B cell (primary cell): ENCODE data around the gene LRRC61. TPM values are rescaled to one million over a fixed set of nuclear protein-coding genes. Genes with fewer than 3 reads are reported as not detected.

Experiments
- ATAC-seq: fragments of 200-7000 bp; cut with Tn5 transposase; one replicate; pipeline ENCODE4 v1.10.0; 2021; ENCODE audit warnings: low read depth, mild to moderate bottlenecking, moderate number of reproducible peaks, moderate library complexity
- CTCF ChIA-PET: fragments of 350-600 bp; sonication (Branson Sonifier 250); formaldehyde crosslinking; loops from one replicate; lab custom pipeline; 2021; ENCODE audit warnings: antibody characterized with exemption, inconsistent platforms; lab: Charles Lee
- POLR2A ChIA-PET: fragments of 350-600 bp; sonication (Branson Sonifier 250); formaldehyde crosslinking; loops from one replicate; lab custom pipeline; 2021; ENCODE audit warnings: antibody characterized with exemption; lab: Charles Lee
- DNase-seq: peaks from one replicate; pipeline ENCODE4 v3.0.0; 2013
- H2AFZ ChIP-seq: 2 replicates; pipeline ENCODE4 v1.6.1; 2012; ENCODE audit warnings: mild to moderate bottlenecking, low read depth, low read length; ENCODE audit not compliant: insufficient read depth, poor library complexity, severe bottlenecking
- H3K27ac ChIP-seq, 2 donors: 1 replicate in 1 of 2; 2 replicates in 1 of 2; pipeline ENCODE4 v1.5.1; 2012 to 2013; ENCODE audit warnings: low read length in 2 of 2, mild to moderate bottlenecking in 2 of 2, moderate library complexity in 1 of 2
- H3K27me3 ChIP-seq, 4 experiments: fragments of 200-600 bp in 1 of 4; sonication (generic) in 1 of 4; replicated peaks in 1 of 4; 1 replicate in 2 of 4; 2 replicates in 2 of 4; pipeline versions ENCODE4 v1.6.1 to v1.7.0; 2013 to 2016; ENCODE audit warnings: low read length in 3 of 4, mild to moderate bottlenecking in 2 of 4, mixed read lengths in 1 of 4, moderate library complexity in 1 of 4; ENCODE audit not compliant: insufficient read depth in 4 of 4, control insufficient read depth in 3 of 4; ENCODE audit errors: control extremely low read depth in 1 of 4
- H3K36me3 ChIP-seq, 2 experiments: replicated peaks in 1 of 2; 1 replicate in 1 of 2; 2 replicates in 1 of 2; pipeline versions ENCODE4 v1.6.1 to v1.7.1; 2013; ENCODE audit warnings: low read length in 1 of 2; ENCODE audit not compliant: insufficient read depth in 2 of 2, control insufficient read depth in 1 of 2; ENCODE audit errors: control extremely low read depth in 1 of 2, extremely low read depth in 1 of 2
- H3K4me1 ChIP-seq, 2 donors: fragments of 200-600 bp in 1 of 2; sonication (generic) in 1 of 2; 1 replicate in 1 of 2; 2 replicates in 1 of 2; pipeline versions ENCODE4 v1.5.1 to v1.6.1; 2013 to 2017; ENCODE audit warnings: low read length in 2 of 2; ENCODE audit not compliant: control insufficient read depth in 2 of 2, insufficient read depth in 2 of 2
- H3K4me2 ChIP-seq: replicated peaks from 2 replicates; pipeline ENCODE3; 2012; ENCODE audit warnings: mild to moderate bottlenecking, low read depth, low read length; ENCODE audit not compliant: poor library complexity, severe bottlenecking
- H3K4me3 ChIP-seq, 5 experiments: fragments of 200-600 bp in 1 of 5; sonication (generic) in 1 of 5; 1 replicate in 3 of 5; 2 replicates in 2 of 5; pipeline versions ENCODE4 v1.5.1 to v1.7.0; 2011 to 2016; ENCODE audit warnings: low read length in 4 of 5, mild to moderate bottlenecking in 4 of 5, low read depth in 2 of 5, control low read depth in 1 of 5, moderate library complexity in 1 of 5; ENCODE audit not compliant: insufficient read depth in 1 of 5; ENCODE audit errors: control extremely low read depth in 1 of 5, extremely low read depth in 1 of 5
- H3K79me2 ChIP-seq: fragments of 200-600 bp; sonication (generic); one replicate; pipeline ENCODE4 v1.6.0; 2016; ENCODE audit warnings: low read length; ENCODE audit not compliant: control insufficient read depth, insufficient read depth
- H3K9ac ChIP-seq: fragments of 200-600 bp; sonication (generic); 2 replicates; pipeline ENCODE4 v1.6.1; 2017; ENCODE audit warnings: mild to moderate bottlenecking, low read length, moderate library complexity
- H3K9me3 ChIP-seq, 3 donors: one replicate each; pipeline versions ENCODE4 v1.6.1 to v1.7.1; 2013; ENCODE audit warnings: low read length in 2 of 3; ENCODE audit not compliant: control insufficient read depth in 2 of 3, insufficient read depth in 1 of 3; ENCODE audit errors: control extremely low read depth in 1 of 3
- H4K20me1 ChIP-seq: 2 replicates; pipeline ENCODE4 v1.6.0; 2012; ENCODE audit warnings: mild to moderate bottlenecking, low read length; ENCODE audit not compliant: insufficient read depth, control insufficient read depth, poor library complexity, severe bottlenecking
- H3K27ac Mint-ChIP-seq: one replicate; pipeline ENCODE4 v1.8.0; 2021; ENCODE audit warnings: mixed read lengths
- H3K27me3 Mint-ChIP-seq: one replicate; pipeline ENCODE4 v1.8.0; 2021; ENCODE audit warnings: mixed read lengths
- H3K4me1 Mint-ChIP-seq: one replicate; pipeline ENCODE4 v1.8.0; 2021; ENCODE audit warnings: mixed read lengths
- H3K4me3 Mint-ChIP-seq: one replicate; pipeline ENCODE4 v1.8.0; 2021; ENCODE audit warnings: mixed read lengths
- H3K9me3 Mint-ChIP-seq: one replicate; pipeline ENCODE4 v1.8.0; 2022; ENCODE audit warnings: mixed read lengths; ENCODE audit not compliant: insufficient read depth
- CTCF ChIP-seq: fragments of 200-600 bp; IDR thresholded peaks from one replicate; pipeline ENCODE4 v1.8.0; 2022; ENCODE audit warnings: antibody characterized with exemption, mild to moderate bottlenecking
- EZH2 ChIP-seq: IDR thresholded peaks from 2 replicates; pipeline ENCODE4 v1.6.1; 2012; ENCODE audit warnings: borderline replicate concordance, low read depth, mild to moderate bottlenecking, moderate library complexity, low read length; ENCODE audit not compliant: insufficient read depth, poor library complexity, severe bottlenecking
- WGBS: methylation state at CpG from one replicate; pipeline ENCODE4 v1.1.5; 2013; ENCODE audit warnings: missing lambda C conversion rate; ENCODE audit not compliant: insufficient coverage; 5-methylcytosine and 5-hydroxymethylcytosine counted together
- intact Hi-C: fragments of 100-400 bp; cut with micrococcal nuclease; formaldehyde crosslinking; loops from one replicate; pipeline ENCODE4 v1.10.0; 2022
- polyA plus RNA-seq: library from polyadenylated mRNA; depleted of rRNA; stranded (reverse); fragments of >200 nt; gene quantifications from 2 replicates; pipeline ENCODE4 v1.2.3, GENCODE V29; 2012
- total RNA-seq, 2 donors: library from RNA; stranded (reverse); fragments of 120-200 nt in 1 of 2; gene quantifications; 1 replicate in 1 of 2; 2 replicates in 1 of 2; pipeline versions ENCODE4 v1.2.3 to v1.2.4, GENCODE V29; 2013 to 2022

Gene LRRC61
- total and polyA plus RNA-seq, 2 donors (not counting 1 experiment from before 2014, with no cell fraction given) = 12.8 to 12.9 TPM

GRCh38 chr7:150378853-150379440 is 55.8 kb downstream of the LRRC61 start, which contains the start of gene ZNF775:
ZNF775 (plus strand) TSS chr7:150379330; CDS start chr7:150388471, 9,141 bp downstream.
- Histone ChIP-seq H3K27ac (peak within 1 kb of the TSS; percentile 84 to 85), H3K4me2 (peak within 1 kb of the TSS; percentile 97), H3K27me3 (no peaks in the 10 kb centered on the region), H3K36me3 (peaks cover 0 to 7% of the 10 kb centered on the region in 2 experiments), H3K4me1 (peaks cover 22 to 59% of the 10 kb centered on the region in 2 donors), H3K9ac (peak within 1 kb of the TSS; percentile 84), H3K9me3 (no peaks in the 10 kb centered on the region), H3K79me2 (peaks cover 32% of the 10 kb centered on the region), H4K20me1 (peaks cover 6% of the 10 kb centered on the region), H2AFZ (peak within 1 kb of the TSS; percentile 86), H3K4me3 (peak within 1 kb of the TSS; percentile 45 to 91 (median 77))
- peak; percentile 91 for ATAC-seq
- intact Hi-C loops = loop anchor here (1.0 to 5.0 kb wide), 8 partner anchors 10 to 649 kb away; partner anchors contain the start of genes ABCB8, ACTR3C and LRRC61
- H3K4me1 Mint-ChIP-seq = peaks cover 71% of the 10 kb centered on the region
- no peaks in the 10 kb centered on the region for H3K9me3 Mint-ChIP-seq
- H3K27ac Mint-ChIP-seq = peak within 1 kb of the TSS; percentile 90
- TF ChIP-seq EZH2 = no peak
- TF ChIP-seq CTCF = peak; percentile 14
- POLR2A ChIA-PET = interaction anchor here (2.8 to 4.4 kb wide), 2 partner anchors 11 to 27 kb away, joined by 38 to 64 read pairs; partner anchors contain the start of gene REPIN1
- CTCF ChIA-PET = interaction anchor here (1.0 to 2.4 kb wide), 6 partner anchors 10 to 73 kb away, joined by 3 to 35 read pairs (median 6); partner anchors contain the start of gene REPIN1
- WGBS = under 1% methylated on average over 56 of the region's 60 CpGs
- peak; percentile 93 for DNase-seq
- peak within 1 kb of the TSS; percentile 96 for H3K4me3 Mint-ChIP-seq
- H3K27me3 Mint-ChIP-seq = no peaks in the 10 kb centered on the region
